ENCODE data around the gene KCNQ1. TPM values are rescaled to one million over a fixed set of nuclear protein-coding genes. Genes with fewer than 3 reads are reported as not detected.

The KCNQ1 gene
- total and polyA plus RNA-seq, 2 of the 13 experiments (the other 11 are each of a cell fraction or from before 2014, with no cell fraction given), result 0.02 to 0.08 TPM

DNA sequence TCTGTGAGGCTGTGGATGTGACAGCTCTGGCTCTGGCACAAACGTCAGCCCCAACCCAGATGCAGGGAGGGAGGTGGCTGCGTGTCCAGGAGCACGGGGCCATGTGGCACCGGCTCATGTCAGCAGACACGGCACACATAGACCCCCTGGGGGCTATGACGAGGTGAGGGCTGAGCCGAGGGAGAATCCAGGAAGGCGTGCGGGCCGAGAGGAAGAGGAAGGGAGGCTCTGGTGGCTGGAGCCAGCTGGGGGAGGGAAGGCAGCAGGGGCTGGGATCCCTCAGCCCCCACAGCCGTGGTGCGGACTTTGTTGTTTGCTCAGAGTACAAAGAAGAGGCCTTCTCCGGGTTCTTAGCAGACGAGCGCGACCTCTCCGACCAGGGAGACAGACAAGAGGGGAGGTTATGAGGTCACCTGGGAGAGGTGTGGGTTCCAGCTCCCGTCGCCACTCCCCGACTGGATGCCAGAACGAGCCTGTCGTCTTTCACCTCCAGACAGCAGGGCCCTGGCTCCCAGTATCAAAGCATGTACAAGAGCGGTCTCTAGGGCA lies 394.7 kb downstream of the KCNQ1 start (continued):
- TF ChIP-seq ELF1 (CRISPR knock-in tag; IDR thresholded peaks at IDR 0.05) (no peak), ZNF737 (CRISPR knock-in tag; IDR thresholded peaks at IDR 0.05; ENCODE audit: borderline replicate concordance) (no peak), HNF4G (IDR thresholded peaks at IDR 0.05; ENCODE audit: borderline replicate concordance, low read depth, low read length) (peak; percentile 34; the same call in 1 of the 2 replicates), HNF4G (CRISPR knock-in tag; IDR thresholded peaks at IDR 0.05; ENCODE audit: borderline replicate concordance, low read depth) (no peak), ZNF616 (CRISPR knock-in tag; IDR thresholded peaks at IDR 0.05; ENCODE audit: low read depth) (no peak), PPARG (CRISPR knock-in tag; conservative IDR thresholded peaks at IDR 0.05) (no peak), XBP1 (CRISPR knock-in tag; IDR thresholded peaks at IDR 0.05) (no peak), DR1 (CRISPR knock-in tag; IDR thresholded peaks at IDR 0.05) (no peak), RORA (CRISPR knock-in tag; IDR thresholded peaks at IDR 0.05) (no peak), THAP11 (CRISPR knock-in tag; IDR thresholded peaks at IDR 0.05) (no peak), CERS6 (CRISPR knock-in tag; IDR thresholded peaks at IDR 0.05) (0 out of 2 replicates have a peak, but pooled peaks have one; percentile 30), SALL1 (CRISPR knock-in tag; IDR thresholded peaks at IDR 0.05) (peak; percentile 52; the same call in 1 of the 2 replicates)
- TF ChIP-seq, protein P1, sequence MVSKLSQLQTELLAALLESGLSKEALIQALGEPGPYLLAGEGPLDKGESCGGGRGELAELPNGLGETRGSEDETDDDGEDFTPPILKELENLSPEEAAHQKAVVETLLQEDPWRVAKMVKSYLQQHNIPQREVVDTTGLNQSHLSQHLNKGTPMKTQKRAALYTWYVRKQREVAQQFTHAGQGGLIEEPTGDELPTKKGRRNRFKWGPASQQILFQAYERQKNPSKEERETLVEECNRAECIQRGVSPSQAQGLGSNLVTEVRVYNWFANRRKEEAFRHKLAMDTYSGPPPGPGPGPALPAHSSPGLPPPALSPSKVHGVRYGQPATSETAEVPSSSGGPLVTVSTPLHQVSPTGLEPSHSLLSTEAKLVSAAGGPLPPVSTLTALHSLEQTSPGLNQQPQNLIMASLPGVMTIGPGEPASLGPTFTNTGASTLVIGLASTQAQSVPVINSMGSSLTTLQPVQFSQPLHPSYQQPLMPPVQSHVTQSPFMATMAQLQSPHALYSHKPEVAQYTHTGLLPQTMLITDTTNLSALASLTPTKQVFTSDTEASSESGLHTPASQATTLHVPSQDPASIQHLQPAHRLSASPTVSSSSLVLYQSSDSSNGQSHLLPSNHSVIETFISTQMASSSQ (IDR thresholded peaks at IDR 0.05; ENCODE audit: low read depth), result no peak
- TF ChIP-seq, protein P1 (CRISPR knock-in tag; IDR thresholded peaks at IDR 0.05; ENCODE audit: borderline replicate concordance), result no peak
- TF ChIP-seq, protein P2, sequence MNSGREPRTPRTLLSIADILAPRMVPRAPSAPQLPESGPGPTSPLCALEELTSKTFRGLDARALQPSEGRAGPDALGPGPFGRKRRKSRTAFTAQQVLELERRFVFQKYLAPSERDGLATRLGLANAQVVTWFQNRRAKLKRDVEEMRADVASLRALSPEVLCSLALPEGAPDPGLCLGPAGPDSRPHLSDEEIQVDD (CRISPR knock-in tag; IDR thresholded peaks at IDR 0.05; ENCODE audit: borderline replicate concordance), result no peak
- TF ChIP-seq, protein P3, sequence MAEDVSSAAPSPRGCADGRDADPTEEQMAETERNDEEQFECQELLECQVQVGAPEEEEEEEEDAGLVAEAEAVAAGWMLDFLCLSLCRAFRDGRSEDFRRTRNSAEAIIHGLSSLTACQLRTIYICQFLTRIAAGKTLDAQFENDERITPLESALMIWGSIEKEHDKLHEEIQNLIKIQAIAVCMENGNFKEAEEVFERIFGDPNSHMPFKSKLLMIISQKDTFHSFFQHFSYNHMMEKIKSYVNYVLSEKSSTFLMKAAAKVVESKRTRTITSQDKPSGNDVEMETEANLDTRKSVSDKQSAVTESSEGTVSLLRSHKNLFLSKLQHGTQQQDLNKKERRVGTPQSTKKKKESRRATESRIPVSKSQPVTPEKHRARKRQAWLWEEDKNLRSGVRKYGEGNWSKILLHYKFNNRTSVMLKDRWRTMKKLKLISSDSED (CRISPR knock-in tag; IDR thresholded peaks at IDR 0.05), result no peak
- TF ChIP-seq, protein P4, sequence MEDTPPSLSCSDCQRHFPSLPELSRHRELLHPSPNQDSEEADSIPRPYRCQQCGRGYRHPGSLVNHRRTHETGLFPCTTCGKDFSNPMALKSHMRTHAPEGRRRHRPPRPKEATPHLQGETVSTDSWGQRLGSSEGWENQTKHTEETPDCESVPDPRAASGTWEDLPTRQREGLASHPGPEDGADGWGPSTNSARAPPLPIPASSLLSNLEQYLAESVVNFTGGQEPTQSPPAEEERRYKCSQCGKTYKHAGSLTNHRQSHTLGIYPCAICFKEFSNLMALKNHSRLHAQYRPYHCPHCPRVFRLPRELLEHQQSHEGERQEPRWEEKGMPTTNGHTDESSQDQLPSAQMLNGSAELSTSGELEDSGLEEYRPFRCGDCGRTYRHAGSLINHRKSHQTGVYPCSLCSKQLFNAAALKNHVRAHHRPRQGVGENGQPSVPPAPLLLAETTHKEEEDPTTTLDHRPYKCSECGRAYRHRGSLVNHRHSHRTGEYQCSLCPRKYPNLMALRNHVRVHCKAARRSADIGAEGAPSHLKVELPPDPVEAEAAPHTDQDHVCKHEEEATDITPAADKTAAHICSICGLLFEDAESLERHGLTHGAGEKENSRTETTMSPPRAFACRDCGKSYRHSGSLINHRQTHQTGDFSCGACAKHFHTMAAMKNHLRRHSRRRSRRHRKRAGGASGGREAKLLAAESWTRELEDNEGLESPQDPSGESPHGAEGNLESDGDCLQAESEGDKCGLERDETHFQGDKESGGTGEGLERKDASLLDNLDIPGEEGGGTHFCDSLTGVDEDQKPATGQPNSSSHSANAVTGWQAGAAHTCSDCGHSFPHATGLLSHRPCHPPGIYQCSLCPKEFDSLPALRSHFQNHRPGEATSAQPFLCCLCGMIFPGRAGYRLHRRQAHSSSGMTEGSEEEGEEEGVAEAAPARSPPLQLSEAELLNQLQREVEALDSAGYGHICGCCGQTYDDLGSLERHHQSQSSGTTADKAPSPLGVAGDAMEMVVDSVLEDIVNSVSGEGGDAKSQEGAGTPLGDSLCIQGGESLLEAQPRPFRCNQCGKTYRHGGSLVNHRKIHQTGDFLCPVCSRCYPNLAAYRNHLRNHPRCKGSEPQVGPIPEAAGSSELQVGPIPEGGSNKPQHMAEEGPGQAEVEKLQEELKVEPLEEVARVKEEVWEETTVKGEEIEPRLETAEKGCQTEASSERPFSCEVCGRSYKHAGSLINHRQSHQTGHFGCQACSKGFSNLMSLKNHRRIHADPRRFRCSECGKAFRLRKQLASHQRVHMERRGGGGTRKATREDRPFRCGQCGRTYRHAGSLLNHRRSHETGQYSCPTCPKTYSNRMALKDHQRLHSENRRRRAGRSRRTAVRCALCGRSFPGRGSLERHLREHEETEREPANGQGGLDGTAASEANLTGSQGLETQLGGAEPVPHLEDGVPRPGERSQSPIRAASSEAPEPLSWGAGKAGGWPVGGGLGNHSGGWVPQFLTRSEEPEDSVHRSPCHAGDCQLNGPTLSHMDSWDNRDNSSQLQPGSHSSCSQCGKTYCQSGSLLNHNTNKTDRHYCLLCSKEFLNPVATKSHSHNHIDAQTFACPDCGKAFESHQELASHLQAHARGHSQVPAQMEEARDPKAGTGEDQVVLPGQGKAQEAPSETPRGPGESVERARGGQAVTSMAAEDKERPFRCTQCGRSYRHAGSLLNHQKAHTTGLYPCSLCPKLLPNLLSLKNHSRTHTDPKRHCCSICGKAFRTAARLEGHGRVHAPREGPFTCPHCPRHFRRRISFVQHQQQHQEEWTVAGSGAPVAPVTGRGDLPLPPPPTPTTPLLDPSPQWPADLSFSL (CRISPR knock-in tag; IDR thresholded peaks at IDR 0.05), result no peak

Measured in HepG2 (cell line).